ENCODE measurements around the gene ARPC4.

The ARPC4 gene

GRCh38 chr3:9778143-9779074 is 14.5 kb upstream of the ARPC4 start:
- TF ChIP-seq CTCF (IDR thresholded peaks at IDR 0.05; ENCODE audit: control extremely low read depth, extremely low read depth, low read depth, missing control alignments), result no peak
- ChIA-PET POLR2A (no interaction called here), CTCF (interaction anchor here (0.9 to 1.6 kb wide), 3 partner anchors 9 to 275 kb away, joined by 3 to 6 read pairs (median 4); no protein-coding TSS in a partner anchor)
- DNase-seq (ENCODE audit: extremely low spot score), result peak; percentile 49

GRCh38 chr3:9779075-9779593 is 13.7 kb upstream of the ARPC4 start:
- TF ChIP-seq CTCF (IDR thresholded peaks at IDR 0.05; ENCODE audit: control extremely low read depth, extremely low read depth, low read depth, missing control alignments), result no peak
- no peak for DNase-seq (ENCODE audit: extremely low spot score)
- POLR2A ChIA-PET, result no interaction called here
- CTCF ChIA-PET, result interaction anchor here (1.2 kb wide), 1 partner anchor 275 kb away, joined by 3 read pairs; no protein-coding TSS in a partner anchor

GRCh38 chr3:9779721-9780457 is 13.0 kb upstream of the ARPC4 start:
- peak; percentile 58 for DNase-seq (ENCODE audit: extremely low spot score)
- ChIA-PET CTCF (interaction anchor here (1.1 kb wide), 1 partner anchor 13 kb away, joined by 3 read pairs; the partner anchor contains the start of gene TADA3), POLR2A (interaction anchor here (1.3 kb wide), 1 partner anchor 11 kb away, joined by 3 read pairs; no protein-coding TSS in a partner anchor)
- TF ChIP-seq CTCF (IDR thresholded peaks at IDR 0.05; ENCODE audit: control extremely low read depth, extremely low read depth, low read depth, missing control alignments), result no peak

- ChIA-PET POLR2A (interaction anchor here (1.3 kb wide), 1 partner anchor 10 kb away, joined by 3 read pairs; no protein-coding TSS in a partner anchor), CTCF (interaction anchor here (0.9 to 1.2 kb wide), 3 partner anchors 11 to 13 kb away, joined by 3 read pairs; partner anchors contain the start of genes CAMK1 and TADA3)
- TF ChIP-seq CTCF (IDR thresholded peaks at IDR 0.05; ENCODE audit: control extremely low read depth, extremely low read depth, low read depth, missing control alignments), result no peak
- no peak for DNase-seq (ENCODE audit: extremely low spot score)
Observed at GRCh38 chr3:9780458-9780812, 12.4 kb upstream of the ARPC4 start.

- CTCF ChIA-PET, result interaction anchor here (0.9 to 1.6 kb wide), 4 partner anchors 9 to 14 kb away, joined by 3 to 5 read pairs (median 3); partner anchors contain the start of genes CAMK1 and TADA3
- POLR2A ChIA-PET, result interaction anchor here (0.5 to 1.3 kb wide), 3 partner anchors 10 to 332 kb away, joined by 3 to 4 read pairs (median 4); no protein-coding TSS in a partner anchor
- no peak for TF ChIP-seq CTCF (IDR thresholded peaks at IDR 0.05; ENCODE audit: control extremely low read depth, extremely low read depth, low read depth, missing control alignments)
- no peak for DNase-seq (ENCODE audit: extremely low spot score)
Observed at GRCh38 chr3:9780910-9781309, 12.0 kb upstream of the ARPC4 start.

- ChIA-PET CTCF (interaction anchor here (1.2 to 1.6 kb wide), 3 partner anchors 10 to 27 kb away, joined by 3 to 5 read pairs (median 5); no protein-coding TSS in a partner anchor), POLR2A (interaction anchor here (0.5 to 0.6 kb wide), 2 partner anchors 18 to 332 kb away, joined by 4 read pairs; no protein-coding TSS in a partner anchor)
- no peak for TF ChIP-seq CTCF (IDR thresholded peaks at IDR 0.05; ENCODE audit: control extremely low read depth, extremely low read depth, low read depth, missing control alignments)
- DNase-seq (ENCODE audit: extremely low spot score), result no peak
Observed at GRCh38 chr3:9781551-9781950, 11.3 kb upstream of the ARPC4 start.

Data from GM10248 (cell line).